HG02678 (cell line): Measurements from ENCODE around the gene PRPF8.
"Not testable (repeated sequence)": the region's sequence is repeated elsewhere in the genome, so short reads cannot be mapped to it uniquely, and the experiment has no call there.

Experiments used
- ATAC-seq: cut with Tn5 transposase; IDR thresholded peaks from one replicate; pipeline ENCODE4 v1.9.1; 2021; ENCODE audit warnings: mild to moderate bottlenecking, moderate library complexity; ENCODE audit not compliant: unreplicated experiment

Gene PRPF8

DNA sequence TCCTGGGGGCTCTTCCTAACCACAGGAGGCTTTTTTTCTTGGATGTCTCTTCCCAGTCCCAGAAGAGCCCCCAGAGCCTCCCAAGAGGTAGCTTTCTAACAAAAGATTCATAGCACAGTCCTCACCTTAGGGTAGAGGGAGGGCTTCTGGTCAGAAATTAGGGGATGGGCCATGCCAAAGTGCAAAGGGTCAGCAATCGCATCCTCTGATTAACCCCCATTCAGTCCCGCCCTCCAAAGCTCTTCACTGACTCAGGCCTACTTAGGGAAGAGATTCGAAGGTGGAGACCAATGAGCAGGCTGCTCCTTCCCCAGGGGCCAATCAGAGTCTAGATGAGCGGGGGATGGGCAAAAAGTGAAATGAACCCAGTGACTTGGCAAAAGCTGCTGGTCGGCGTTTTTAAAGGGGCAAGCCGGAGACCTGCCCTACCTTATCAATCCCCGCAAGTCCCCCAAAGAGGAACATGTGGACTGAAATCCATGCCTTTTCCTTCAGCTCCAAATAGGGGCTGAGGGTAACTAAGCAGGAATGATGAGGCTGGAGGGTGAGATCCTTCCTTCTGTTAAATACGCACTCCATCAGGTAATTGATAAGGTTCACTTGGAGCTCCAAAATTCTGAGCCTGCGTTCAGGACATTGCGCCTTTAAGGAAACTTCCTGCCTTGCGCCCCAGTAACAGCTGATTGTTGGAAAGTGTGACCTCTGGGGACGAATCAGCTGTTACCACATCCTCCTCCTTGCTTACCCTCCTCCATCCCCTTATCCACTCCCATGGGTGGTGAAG is 32.4 kb upstream of the PRPF8 start:
- peak; percentile 35 for ATAC-seq

DNA sequence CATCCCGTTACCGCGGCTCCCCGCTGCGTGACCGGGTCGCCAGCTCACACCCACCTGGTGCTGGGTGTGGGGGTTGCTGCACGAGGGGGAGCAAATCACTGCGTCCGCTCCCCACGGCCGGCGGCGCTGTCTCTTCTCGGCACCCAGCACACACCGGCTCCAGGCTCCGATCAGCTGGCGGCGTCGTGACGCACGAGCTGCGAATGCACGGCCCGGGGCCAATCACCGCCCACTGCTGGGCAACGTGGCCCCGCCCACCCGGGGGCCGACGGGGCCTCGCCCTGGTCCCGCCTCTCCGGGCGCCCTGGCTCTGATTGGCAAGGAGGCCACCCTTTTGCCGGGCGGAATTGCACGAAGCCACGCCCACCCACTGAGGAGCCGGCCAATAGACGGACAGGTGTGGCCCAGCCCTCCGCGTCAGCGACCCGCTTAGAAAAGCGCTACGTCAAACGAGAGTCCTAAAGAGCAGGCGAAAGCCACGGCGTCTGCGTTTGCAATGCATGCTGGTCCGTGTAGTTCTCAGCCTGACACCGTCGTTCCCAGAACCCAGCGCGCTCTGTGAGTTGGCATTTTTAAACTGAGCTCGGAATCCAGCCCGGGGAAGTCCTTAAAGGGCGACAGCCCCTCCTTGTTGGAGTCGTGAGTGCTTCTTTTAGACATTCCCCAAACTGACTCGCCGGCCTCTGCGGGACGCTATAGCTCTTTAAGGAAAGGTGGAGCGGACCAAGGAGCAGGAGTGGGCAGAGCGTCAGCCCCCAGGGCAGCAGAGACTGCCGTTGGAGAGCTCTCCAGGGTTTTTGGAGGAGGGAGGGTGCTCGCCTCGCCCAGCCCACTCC is 31.6 kb upstream of the PRPF8 start:
- ATAC-seq: peak; percentile 79

DNA sequence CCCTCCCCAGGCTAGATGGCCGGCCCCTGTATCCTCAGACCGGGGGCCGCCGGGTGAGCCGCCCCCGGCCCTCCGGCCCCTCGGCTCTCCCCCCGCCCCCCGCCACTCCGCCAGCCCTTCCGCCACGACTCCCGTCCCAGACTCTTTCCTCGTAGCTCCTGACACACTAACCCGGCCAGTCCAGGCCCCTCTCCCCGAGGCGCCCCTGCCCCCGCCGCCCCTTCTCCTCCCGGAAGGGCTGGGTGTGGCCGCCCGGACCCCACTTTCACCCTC is 31.1 kb upstream of the PRPF8 start:
- ATAC-seq: no peak

DNA sequence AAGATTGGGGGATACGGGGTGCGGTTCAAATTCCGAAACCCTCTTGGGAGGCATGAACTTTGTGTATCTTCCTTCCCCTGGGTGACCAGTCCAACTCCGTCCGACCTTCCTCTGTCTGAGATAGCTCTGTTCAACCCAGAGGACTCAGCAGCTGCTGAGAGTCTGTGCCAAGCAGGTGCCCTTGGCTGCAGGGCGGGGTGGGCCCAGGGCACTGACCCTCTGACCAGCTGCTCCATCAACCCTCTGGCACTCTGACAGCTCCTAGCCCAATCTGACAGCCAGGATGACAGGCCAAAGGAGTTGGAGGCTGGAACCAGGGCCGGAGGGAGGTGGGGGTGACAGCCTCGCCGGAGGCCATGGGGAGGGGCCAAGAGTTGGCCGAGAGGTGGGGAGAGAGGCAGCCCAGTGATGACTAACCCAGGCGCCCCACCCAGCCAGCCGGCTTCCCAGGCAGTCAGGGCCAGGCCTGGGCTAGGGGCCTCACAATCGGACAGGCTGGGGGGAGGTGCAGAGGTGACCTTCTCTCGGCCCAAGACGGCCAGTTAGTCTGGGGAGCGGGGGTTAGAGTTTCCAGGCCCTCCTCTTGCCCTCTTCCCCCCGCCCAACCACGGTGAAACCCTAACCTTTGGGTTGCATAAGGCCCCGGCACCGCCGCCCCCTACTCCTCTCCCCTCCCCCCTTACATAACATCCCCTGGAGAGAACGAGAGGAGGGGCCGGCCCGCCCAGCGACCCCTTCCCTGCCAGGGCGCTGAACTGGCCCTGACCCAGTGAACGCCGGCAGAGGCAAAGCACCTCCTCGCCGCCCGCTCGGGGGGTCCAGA is 30.5 kb upstream of the PRPF8 start:
- ATAC-seq: no peak

DNA sequence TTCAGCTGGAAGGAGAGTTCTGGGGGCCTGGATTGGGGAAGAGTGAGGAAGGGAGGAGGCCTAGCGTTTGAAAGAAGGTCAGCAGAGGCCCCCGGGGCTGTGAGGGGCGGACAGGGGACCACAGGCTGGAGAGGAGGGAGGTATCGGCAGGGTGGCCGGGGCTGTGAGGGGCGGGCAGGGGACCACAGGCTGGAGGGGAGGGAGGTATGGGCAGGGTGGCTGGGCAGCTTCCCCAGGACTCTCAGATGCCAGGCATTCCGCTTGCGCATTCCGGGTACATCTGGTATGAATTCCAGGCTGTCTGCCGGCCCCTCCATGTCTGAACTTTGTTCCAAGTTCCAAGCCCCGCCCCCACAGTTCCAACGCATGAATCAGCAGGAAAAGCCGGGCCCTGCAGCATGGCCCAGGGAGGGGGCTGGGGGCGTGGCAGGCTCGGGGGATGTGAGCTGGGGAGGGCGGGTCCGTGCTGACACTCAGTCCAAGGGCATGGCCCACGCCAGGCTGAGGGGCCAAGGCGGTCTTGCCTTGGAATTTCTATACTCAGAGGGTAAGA is 29.8 kb upstream of the PRPF8 start:
- no peak for ATAC-seq

DNA sequence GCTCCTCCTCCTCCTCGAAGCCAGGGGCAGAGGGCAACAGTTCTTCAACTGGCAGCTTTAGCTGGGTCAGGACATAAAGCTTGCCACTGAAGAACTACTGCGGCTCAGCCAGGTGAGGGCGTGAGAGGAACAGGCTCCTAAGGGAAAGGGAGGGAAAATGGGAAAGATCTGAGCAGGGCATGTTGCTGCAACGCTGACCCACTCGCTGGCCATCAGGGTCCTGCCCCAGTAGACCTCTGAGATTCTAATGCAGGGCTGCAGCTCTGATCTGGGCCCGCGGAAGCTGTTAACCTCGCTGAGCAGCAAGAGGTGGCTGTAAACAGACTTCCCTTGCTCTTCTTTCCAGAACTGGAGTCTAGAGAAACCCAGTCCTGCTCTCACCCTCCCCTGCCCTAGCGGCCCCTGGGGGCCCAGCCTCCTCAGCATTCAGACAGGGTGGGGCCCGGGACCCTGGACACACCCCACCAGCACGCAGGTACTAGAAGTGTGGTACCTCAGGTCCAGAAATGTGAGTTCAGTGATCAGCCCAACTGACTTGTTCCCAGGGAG is 29.3 kb upstream of the PRPF8 start:
- no peak for ATAC-seq

DNA sequence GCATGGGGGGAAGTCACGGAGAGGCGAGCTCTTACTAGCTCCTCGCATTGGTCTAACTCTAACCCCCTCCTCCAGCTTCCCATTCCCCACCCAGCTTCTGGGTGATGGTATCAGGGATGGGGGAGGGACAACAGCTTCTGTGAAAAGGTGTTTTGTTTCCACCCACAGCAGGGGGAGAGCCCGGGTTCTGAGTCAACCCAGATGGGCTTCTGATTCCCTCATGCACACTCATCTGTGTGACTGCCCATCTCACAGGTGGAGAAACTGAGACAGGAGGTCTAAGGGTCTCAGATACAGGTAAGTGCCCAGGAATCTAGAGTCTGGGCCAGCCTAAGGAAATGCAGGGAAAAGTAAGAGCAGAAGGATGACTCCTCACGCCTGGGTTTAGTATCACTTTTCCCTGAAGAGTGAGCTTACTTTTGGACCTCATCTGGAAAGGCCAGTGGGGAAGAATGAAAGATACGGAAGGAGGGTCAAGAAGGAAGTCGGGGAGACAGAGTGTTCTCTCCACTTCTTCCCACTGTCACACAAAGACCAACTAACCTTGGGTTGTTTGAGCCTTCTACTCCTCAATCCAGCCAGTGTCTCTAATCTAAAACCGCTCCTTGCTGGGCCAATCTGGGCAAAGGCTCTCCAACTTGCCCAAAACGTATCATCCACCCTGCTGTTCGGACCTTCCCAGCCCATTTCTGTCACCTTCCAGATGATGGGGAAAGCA is 28.7 kb upstream of the PRPF8 start:
- no peak for ATAC-seq

DNA sequence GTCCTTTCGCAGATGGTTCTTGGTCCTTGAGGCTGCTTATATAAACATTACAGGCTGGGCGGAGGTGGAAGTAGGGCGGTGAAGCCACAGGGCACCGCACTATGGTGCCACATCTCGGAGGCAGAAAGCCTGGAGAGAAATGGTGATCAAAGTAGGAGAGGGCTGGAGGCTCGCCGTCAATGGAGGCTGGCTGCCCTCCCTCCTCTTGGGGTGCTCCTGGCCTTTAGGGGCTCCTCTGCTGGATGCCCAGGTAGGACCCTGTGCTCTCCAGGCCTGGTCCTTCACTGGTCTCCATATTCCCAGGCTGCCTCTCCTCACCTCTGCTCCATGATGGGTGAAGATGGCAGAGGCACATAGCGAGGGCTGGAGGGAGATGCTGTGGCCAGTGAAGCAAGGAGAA is 27.6 kb upstream of the PRPF8 start:
- no peak for ATAC-seq

DNA sequence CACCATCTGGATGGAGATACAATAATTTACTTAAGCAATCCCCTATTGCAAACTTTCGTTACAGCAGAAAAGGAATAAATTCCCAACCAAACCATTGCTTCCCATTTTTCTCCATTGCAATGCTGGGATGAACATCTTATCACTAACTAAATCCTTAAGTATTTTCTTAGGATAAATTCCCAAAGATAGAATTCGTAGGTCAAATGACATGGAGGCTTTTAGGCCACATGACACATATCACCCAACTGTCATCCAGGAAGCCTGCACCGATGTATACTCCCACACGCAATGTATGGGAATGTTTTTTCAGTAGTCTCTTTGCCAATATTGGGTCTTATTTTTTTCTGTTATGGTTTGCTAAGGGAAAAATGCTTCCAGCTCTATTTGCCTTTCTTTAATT is 27.1 kb upstream of the PRPF8 start:
- ATAC-seq: no peak

DNA sequence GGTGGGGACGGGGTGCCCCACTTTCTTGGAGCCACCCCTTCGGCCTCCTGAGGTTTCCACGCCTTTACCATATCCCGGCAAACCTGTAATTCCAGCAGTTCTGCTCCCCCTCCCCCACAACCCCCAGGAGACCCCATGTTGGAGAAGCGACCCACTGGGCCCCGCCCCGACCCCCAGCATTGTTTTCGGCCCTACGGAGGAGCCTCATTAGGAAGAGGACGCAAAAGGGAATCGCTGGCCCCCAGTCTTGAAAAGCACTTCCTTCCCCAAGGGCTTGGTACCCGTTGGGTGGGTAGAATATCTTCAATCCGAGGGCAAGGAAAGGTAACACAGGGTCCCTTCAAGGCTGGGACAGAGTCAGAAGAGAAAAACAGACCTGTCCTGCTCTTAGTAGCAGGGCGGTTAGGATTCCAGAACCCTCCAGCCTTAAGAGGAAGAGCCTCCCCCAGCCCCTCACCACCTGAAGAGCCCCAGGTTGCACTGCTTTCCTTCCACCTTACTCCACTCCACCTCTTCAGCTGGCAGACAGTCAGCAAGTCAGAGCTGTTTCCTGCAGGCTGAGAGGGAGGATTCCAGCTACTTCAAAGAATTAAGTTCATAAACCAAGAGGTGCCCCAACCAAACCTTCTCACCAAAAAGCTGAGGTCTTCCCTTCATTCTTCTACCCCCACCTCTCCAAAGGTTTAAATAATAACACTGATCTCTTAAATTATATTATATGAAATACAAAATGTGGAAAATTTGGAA is 26.3 kb upstream of the PRPF8 start:
- no peak for ATAC-seq

DNA sequence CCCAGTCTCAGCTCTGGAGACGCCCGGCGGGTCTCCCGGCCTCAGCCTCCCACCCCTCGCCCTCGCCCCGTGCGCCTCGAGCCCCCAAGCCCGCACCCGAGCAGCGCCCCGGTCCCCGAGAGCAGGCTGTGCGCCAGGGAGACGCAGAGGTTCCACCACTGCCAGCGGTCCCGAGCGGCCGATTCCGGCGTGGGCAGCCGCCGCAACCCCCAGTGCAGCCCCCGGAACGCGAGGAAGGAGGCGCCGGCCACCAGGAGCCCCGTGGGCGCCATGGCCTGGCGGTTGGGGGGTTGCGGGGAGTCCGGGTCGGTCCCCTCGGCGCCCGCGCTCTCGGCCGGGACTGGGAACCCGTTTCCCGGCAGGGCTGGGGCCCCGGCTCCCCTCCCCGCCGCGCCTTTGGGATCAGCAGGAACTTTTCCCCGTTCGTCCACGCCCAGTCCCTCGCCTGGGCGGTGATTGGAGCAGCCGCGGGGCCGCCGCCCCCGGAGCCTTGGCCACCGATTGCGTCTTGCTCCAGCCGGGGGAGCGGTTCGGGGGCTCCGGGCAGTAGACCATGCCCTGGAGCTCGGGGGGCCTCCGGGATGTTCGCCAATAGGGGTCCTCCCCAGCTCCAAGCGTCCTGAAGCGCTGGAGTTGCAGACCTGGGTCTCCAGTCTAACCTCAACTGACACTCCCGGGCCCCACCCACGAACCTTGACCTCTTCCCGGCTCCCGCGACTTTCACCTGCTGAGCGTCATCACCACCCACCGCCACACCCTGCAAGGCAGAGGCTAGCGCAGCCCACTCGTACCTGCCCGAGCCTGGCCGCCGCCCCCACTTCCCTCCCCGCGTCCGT is 25.5 kb upstream of the PRPF8 start, which contains the start of gene TLCD2:
Gene TLCD2 (minus strand): TSS at position 407 of the 836 bp plus-strand sequence. CDS start 135 bp downstream, at position 272.
- no peak for ATAC-seq

DNA sequence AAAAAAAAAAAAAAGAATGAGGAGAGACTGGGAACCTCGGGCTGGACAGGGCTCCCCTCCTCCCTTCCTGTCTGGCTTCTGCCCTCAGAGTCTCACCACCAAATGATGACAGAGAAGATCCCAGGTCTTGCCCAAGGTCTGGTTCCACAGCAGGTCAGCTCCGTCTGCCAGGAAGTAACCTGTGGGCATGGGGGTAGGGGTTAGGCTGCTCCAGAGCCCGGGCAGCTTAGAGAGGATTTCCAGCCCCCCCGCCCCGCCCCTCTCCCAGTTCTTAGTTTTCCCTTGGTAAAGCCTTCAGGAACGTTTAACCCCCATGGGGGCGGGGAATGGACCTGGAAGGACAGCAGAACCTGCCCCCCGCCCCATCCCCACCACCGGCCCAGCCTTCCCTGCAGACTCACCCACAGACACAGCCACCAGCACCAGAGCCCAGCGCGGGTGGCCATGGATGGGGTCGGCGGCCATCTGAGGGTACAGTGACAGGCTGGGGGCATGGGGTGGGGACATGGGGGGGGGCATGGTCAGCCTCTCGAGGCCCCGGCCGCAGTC is 24.8 kb upstream of the PRPF8 start:
- no peak for ATAC-seq

DNA sequence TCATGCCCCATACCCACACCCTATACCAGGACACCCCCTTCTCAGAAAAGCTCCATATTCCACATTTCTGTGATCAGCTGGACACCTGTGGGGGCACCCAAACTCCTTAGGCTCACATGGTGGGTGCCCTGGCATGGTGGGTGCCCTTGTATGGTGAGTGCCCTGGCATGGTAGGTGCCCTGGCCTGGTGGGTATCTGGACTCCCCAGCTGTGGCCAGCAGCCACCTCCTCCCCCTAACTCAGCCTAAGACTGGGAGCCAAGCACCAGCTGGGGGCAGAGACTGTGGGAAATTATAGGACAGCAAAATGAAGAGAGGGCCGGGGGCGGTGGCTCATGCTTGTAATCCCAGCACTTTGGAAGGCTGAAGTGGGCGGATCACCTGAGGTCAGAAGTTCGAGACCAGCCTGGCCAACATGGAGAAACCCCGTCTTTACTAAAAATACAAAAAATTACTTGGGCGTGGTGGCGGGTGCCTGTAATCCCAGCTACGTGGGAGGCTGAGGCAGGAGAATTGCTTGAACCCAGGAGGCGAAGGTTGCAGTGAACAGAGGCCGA is 24.2 kb upstream of the PRPF8 start:
- ATAC-seq: not testable (repeated sequence)

DNA sequence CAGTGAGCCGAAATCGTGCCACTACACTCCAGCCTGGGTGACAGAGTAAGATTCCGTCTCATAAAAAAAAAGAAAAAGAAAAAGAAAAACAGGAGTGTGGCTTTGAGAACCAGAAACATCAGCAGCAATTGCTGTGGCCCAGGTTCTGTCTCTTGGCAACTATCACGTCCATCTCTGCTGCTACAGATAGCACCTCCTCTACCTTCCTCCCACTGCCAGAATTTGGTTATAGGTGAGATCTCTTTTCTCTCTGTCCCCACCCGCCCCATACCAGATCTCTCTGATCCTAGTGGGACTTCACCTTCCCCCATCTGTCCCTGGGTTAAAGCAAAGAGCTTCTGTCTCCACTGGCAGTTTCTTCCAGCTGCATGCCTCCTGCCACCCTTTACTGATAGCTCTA is 22.4 kb upstream of the PRPF8 start:
- ATAC-seq: no peak

DNA sequence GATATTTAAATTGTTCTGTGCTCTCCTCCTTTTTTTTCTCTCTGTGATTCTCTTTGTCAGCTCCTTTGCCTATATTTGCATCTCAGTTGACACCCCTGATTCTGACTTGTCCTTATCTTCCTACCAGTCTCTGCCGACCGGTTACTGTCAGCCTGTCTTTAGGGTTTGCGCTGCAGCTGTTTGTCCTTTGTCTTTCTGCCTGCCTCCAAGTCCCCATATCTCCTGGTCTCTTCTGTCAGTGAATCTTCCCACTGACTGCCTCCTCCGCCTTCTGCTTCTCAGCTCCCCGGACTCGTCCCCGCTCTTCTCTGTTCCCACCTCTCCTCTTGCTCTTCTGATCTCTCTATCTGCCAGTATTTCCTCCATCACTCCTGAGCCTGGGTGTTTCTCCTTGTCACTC is 20.3 kb upstream of the PRPF8 start:
- no peak for ATAC-seq

DNA sequence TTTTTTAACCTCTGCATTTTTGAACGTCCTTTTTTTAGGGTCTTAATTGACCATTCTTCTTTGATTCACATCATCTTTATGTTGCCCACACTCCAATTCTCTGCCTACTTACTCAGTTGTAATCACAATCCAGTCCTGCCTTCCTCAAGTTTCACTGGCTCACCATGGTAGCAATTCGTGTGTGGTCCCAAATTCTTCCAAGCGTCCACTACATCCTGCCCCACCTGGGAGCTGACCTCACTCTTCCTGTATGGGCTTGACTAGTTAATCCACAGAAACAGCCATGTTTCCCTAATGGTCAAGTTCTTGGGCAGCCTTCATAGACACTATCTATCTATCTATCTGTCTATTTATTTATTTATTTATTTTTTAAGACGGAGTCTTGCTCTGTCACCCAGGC is 18.4 kb upstream of the PRPF8 start:
- ATAC-seq: no peak

DNA sequence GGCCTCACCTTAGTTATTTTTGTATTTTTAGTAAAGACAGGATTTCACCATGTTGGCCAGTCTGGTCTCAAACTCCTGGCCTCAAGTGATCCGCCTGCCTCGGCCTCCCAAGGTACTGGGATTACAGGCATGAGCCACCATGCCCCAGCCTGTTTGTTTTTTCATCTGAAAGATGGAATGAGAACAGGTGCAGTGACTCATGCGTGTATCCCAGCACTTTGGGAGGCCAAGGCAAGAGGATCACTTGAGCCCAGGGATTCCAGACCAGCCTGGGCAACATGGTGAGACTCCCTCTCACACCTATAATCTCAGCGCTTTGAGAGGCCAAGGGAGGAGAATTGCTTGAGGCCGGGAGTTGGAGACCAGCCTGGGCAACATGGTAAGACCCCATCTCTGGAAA is 15.2 kb upstream of the PRPF8 start:
- not testable (repeated sequence) for ATAC-seq

DNA sequence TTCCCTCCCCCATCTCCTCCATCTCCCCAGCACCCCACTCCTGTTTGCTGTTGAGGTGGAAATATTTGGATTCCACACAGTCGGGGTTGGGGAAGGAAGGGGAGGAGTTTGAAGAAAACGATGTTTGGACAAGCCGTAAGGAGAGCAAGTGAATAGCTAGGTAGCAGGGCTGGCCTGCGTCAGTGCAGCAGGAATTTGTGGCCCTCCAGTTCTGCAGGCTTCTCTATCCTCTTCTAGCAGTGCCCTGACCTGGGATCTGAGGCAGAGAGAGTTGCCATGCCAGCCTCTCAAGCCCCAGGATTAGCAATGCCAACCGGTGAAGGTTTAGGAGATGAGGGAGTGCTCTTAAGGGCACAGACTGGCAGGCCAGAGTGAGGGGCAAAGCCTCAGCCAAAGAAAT is 13.0 kb upstream of the PRPF8 start:
- no peak for ATAC-seq
